Measurements from ENCODE around the gene BICRA. TPM values are rescaled to one million over a fixed set of nuclear protein-coding genes. Genes with fewer than 3 reads are reported as not detected.
A peak's percentile ranks its signal among the peaks of the same experiment; 100 is the strongest.

Gene BICRA
- total and polyA plus RNA-seq, 2 experiments from 2014 or later: 3.0 to 13.5 TPM

- no peaks in the 10 kb centered on the region for H3K4me1 ChIP-seq (ENCODE audit: low read depth)
- TF ChIP-seq CTCF (IDR thresholded peaks at IDR 0.05; ENCODE audit: low read depth, low read length): no peak
- H3K27ac ChIP-seq: no peak overlapping the region
- H3K27me3 ChIP-seq: no peaks in the 10 kb centered on the region
- H3K9me3 ChIP-seq (ENCODE audit: low read depth): no peaks in the 10 kb centered on the region
- H3K4me3 ChIP-seq: no peak overlapping the region
- peaks cover under 1% of the 10 kb centered on the region for H3K36me3 ChIP-seq
- DNase-seq (ENCODE audit: low read depth in 1 of 2, low spot score in 1 of 2): no peak
These were observed 85.0 kb downstream of the BICRA start for GRCh38 chr19:47693903-47694302.

- Histone ChIP-seq H3K36me3 (peaks cover 4% of the 10 kb centered on the region), H3K4me3 (no peak overlapping the region), H3K9me3 (ENCODE audit: low read depth) (no peaks in the 10 kb centered on the region), H3K27me3 (no peaks in the 10 kb centered on the region), H3K27ac (no peak overlapping the region), H3K4me1 (ENCODE audit: low read depth) (no peaks in the 10 kb centered on the region)
- no peak for TF ChIP-seq CTCF (IDR thresholded peaks at IDR 0.05; ENCODE audit: low read depth, low read length)
- no peak for DNase-seq (ENCODE audit: low read depth in 1 of 2, low spot score in 1 of 2)
These were observed 85.7 kb downstream of the BICRA start for GRCh38 chr19:47694466-47695273.

GRCh38 chr19:47695533-47696262 is 86.8 kb downstream of the BICRA start:
- no peak overlapping the region for H3K4me3 ChIP-seq
- DNase-seq (ENCODE audit: low read depth in 1 of 2, low spot score in 1 of 2): no peak
- no peak for TF ChIP-seq CTCF (IDR thresholded peaks at IDR 0.05; ENCODE audit: low read depth, low read length)
- no peaks in the 10 kb centered on the region for H3K9me3 ChIP-seq (ENCODE audit: low read depth)
- H3K36me3 ChIP-seq: peaks cover 9% of the 10 kb centered on the region
- no peaks in the 10 kb centered on the region for H3K4me1 ChIP-seq (ENCODE audit: low read depth)
- H3K27ac ChIP-seq: no peak overlapping the region
- H3K27me3 ChIP-seq: no peaks in the 10 kb centered on the region

GRCh38 chr19:47696635-47697034 is 87.7 kb downstream of the BICRA start:
- no peaks in the 10 kb centered on the region for H3K4me1 ChIP-seq (ENCODE audit: low read depth)
- no peaks in the 10 kb centered on the region for H3K9me3 ChIP-seq (ENCODE audit: low read depth)
- no peak for DNase-seq (ENCODE audit: low read depth in 1 of 2, low spot score in 1 of 2)
- H3K27ac ChIP-seq: no peak overlapping the region
- TF ChIP-seq CTCF (IDR thresholded peaks at IDR 0.05; ENCODE audit: low read depth, low read length): no peak
- no peaks in the 10 kb centered on the region for H3K27me3 ChIP-seq
- no peak overlapping the region for H3K4me3 ChIP-seq
- H3K36me3 ChIP-seq: peaks cover 12% of the 10 kb centered on the region

GRCh38 chr19:47697863-47698609 is 89.1 kb downstream of the BICRA start:
- peaks cover 20% of the 10 kb centered on the region for H3K36me3 ChIP-seq

More at GRCh38 chr19:47697863-47698609, 89.1 kb downstream of the BICRA start:
- H3K4me1 ChIP-seq (ENCODE audit: low read depth): no peaks in the 10 kb centered on the region
- H3K27ac ChIP-seq: peak overlapping the region; percentile 67
- peak; percentile 80 to 93 for DNase-seq (ENCODE audit: low read depth in 1 of 2, low spot score in 1 of 2)
- no peaks in the 10 kb centered on the region for H3K27me3 ChIP-seq
- no peak overlapping the region for H3K4me3 ChIP-seq
- TF ChIP-seq CTCF (IDR thresholded peaks at IDR 0.05; ENCODE audit: low read depth, low read length): peak; percentile 100
- no peaks in the 10 kb centered on the region for H3K9me3 ChIP-seq (ENCODE audit: low read depth)

Measured in cardiac muscle cell (in vitro differentiated cells and primary cell).